HG02623 (cell line): ENCODE data around the gene AHCYL1.

Experiments used
- ATAC-seq: cut with Tn5 transposase; IDR thresholded peaks from one replicate; pipeline ENCODE4 v1.9.1; 2021; ENCODE audit warnings: moderate library complexity; ENCODE audit not compliant: unreplicated experiment

The AHCYL1 gene

GRCh38 chr1:110034451-110035235 lies 50.1 kb downstream of the AHCYL1 start, which contains the start of gene STRIP1:
STRIP1 (plus strand) TSS chr1:110034624; CDS start chr1:110034638, 14 bp downstream.
- ATAC-seq, result peak; percentile 85

GRCh38 chr1:110035236-110035752 lies 50.7 kb downstream of the AHCYL1 start:
- peak; percentile 16 for ATAC-seq

- ATAC-seq, result no peak
Observed at GRCh38 chr1:110038271-110038670, 53.7 kb downstream of the AHCYL1 start.

GRCh38 chr1:110039641-110040040 lies 55.1 kb downstream of the AHCYL1 start:
- no peak for ATAC-seq

GRCh38 chr1:110040548-110040947 lies 56.0 kb downstream of the AHCYL1 start:
- no peak for ATAC-seq

GRCh38 chr1:110043016-110043415 lies 58.5 kb downstream of the AHCYL1 start:
- no peak for ATAC-seq

- no peak for ATAC-seq
Observed at GRCh38 chr1:110047463-110047862, 62.9 kb downstream of the AHCYL1 start.

GRCh38 chr1:110048240-110048639 lies 63.7 kb downstream of the AHCYL1 start:
- ATAC-seq, result no peak

- no peak for ATAC-seq
Observed at GRCh38 chr1:110048923-110049601, 64.5 kb downstream of the AHCYL1 start.

- ATAC-seq, result no peak
Observed at GRCh38 chr1:110049801-110050601, 65.4 kb downstream of the AHCYL1 start.

- no peak for ATAC-seq
Observed at GRCh38 chr1:110050602-110051261, 66.2 kb downstream of the AHCYL1 start.

GRCh38 chr1:110051262-110051648 lies 66.7 kb downstream of the AHCYL1 start:
- no peak for ATAC-seq

GRCh38 chr1:110053552-110054428 lies 69.2 kb downstream of the AHCYL1 start:
- no peak for ATAC-seq

GRCh38 chr1:110055493-110056284 lies 71.1 kb downstream of the AHCYL1 start:
- ATAC-seq, result no peak

- no peak for ATAC-seq
Observed at GRCh38 chr1:110056285-110056683, 71.7 kb downstream of the AHCYL1 start.

- ATAC-seq, result no peak
Observed at GRCh38 chr1:110056776-110057175, 72.2 kb downstream of the AHCYL1 start.

GRCh38 chr1:110057963-110058518 lies 73.5 kb downstream of the AHCYL1 start:
- no peak for ATAC-seq

GRCh38 chr1:110058591-110058990 lies 74.0 kb downstream of the AHCYL1 start:
- no peak for ATAC-seq
